ENCODE data around the gene TMEM156. TPM values are rescaled to one million over a fixed set of nuclear protein-coding genes. Genes with fewer than 3 reads are reported as not detected.

Gene TMEM156
- total and polyA plus RNA-seq, 2 donors (not counting 1 experiment from before 2014, with no cell fraction given): 0.06 to 0.17 TPM

- H3K9ac ChIP-seq (ENCODE audit: insufficient read depth, low read length): no peak overlapping the region
- no peak for TF ChIP-seq EZH2 (IDR thresholded peaks at IDR 0.05; ENCODE audit: low read length, missing control alignments)
- TF ChIP-seq, protein P1, sequence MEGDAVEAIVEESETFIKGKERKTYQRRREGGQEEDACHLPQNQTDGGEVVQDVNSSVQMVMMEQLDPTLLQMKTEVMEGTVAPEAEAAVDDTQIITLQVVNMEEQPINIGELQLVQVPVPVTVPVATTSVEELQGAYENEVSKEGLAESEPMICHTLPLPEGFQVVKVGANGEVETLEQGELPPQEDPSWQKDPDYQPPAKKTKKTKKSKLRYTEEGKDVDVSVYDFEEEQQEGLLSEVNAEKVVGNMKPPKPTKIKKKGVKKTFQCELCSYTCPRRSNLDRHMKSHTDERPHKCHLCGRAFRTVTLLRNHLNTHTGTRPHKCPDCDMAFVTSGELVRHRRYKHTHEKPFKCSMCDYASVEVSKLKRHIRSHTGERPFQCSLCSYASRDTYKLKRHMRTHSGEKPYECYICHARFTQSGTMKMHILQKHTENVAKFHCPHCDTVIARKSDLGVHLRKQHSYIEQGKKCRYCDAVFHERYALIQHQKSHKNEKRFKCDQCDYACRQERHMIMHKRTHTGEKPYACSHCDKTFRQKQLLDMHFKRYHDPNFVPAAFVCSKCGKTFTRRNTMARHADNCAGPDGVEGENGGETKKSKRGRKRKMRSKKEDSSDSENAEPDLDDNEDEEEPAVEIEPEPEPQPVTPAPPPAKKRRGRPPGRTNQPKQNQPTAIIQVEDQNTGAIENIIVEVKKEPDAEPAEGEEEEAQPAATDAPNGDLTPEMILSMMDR (conservative IDR thresholded peaks at IDR 0.05 in 1 of 2, IDR thresholded peaks at IDR 0.05 in 1 of 2; ENCODE audit: low read depth in 1 of 2, low read length in 2 of 2): no peak
- H4K20me1 ChIP-seq (ENCODE audit: control insufficient read depth, extremely low read depth, insufficient read depth, low read length): no peaks in the 10 kb centered on the region
- no peak overlapping the region for H3K4me2 ChIP-seq (ENCODE audit: extremely low read depth, insufficient read depth, low read length)
- DNase-seq (ENCODE audit: low read depth in 2 of 2): no peak
- no peaks in the 10 kb centered on the region for H3K9me3 ChIP-seq (ENCODE audit: control insufficient read depth, insufficient read depth, low read depth, low read length)
- no peak overlapping the region for H2AFZ ChIP-seq (ENCODE audit: low read length)
- H3K79me2 ChIP-seq (ENCODE audit: control insufficient read depth, insufficient read depth, low read length): no peaks in the 10 kb centered on the region
- no peaks in the 10 kb centered on the region for H3K36me3 ChIP-seq (ENCODE audit: control insufficient read depth, insufficient read depth, low read length)
- no peak overlapping the region for H3K4me3 ChIP-seq (replicated peaks in 1 of 4; ENCODE audit: control extremely low read depth in 1 of 4, insufficient read depth in 1 of 4, low read depth in 3 of 4, low read length in 4 of 4)
- no peaks in the 10 kb centered on the region for H3K27me3 ChIP-seq (ENCODE audit: control insufficient read depth, insufficient read depth, low read length)
- no peak overlapping the region for H3K27ac ChIP-seq (ENCODE audit: insufficient read depth, low read length)
- H3K4me1 ChIP-seq (ENCODE audit: control insufficient read depth, extremely low read depth, insufficient read depth, low read length): peaks cover 19% of the 10 kb centered on the region
These were observed 80.2 kb downstream of the TMEM156 start for GRCh38 chr4:38952017-38952416.

DNA sequence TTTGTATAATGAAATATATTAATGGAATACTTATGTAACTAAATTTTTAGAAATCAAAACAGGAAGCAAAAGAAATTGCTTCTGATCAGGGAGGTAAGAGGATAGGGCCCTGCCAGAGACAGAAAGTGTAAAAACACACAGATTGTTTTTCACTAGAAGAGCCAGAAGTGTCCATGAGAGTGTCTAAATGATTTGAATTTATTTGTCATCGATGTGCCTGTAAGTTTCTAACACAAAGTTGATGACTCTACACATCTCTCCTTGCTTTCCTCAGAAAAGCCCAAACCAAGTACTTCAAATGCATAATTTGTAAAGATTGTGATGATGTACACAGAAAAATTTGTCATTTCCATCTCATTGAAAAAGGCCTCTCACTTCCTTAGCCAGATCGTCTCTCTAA lies 80.6 kb downstream of the TMEM156 start:
- peaks cover 19% of the 10 kb centered on the region for H3K4me1 ChIP-seq (ENCODE audit: control insufficient read depth, extremely low read depth, insufficient read depth, low read length)
- H3K4me2 ChIP-seq (ENCODE audit: extremely low read depth, insufficient read depth, low read length): no peak overlapping the region
- no peaks in the 10 kb centered on the region for H3K27me3 ChIP-seq (ENCODE audit: control insufficient read depth, insufficient read depth, low read length)
- no peaks in the 10 kb centered on the region for H4K20me1 ChIP-seq (ENCODE audit: control insufficient read depth, extremely low read depth, insufficient read depth, low read length)
- no peak overlapping the region for H2AFZ ChIP-seq (ENCODE audit: low read length)
- no peak for DNase-seq (ENCODE audit: low read depth in 2 of 2)
- H3K36me3 ChIP-seq (ENCODE audit: control insufficient read depth, insufficient read depth, low read length): no peaks in the 10 kb centered on the region
- H3K4me3 ChIP-seq (replicated peaks in 1 of 4; ENCODE audit: control extremely low read depth in 1 of 4, insufficient read depth in 1 of 4, low read depth in 3 of 4, low read length in 4 of 4): no peak overlapping the region
- H3K79me2 ChIP-seq (ENCODE audit: control insufficient read depth, insufficient read depth, low read length): no peaks in the 10 kb centered on the region
- no peak overlapping the region for H3K27ac ChIP-seq (ENCODE audit: insufficient read depth, low read length)
- no peaks in the 10 kb centered on the region for H3K9me3 ChIP-seq (ENCODE audit: control insufficient read depth, insufficient read depth, low read depth, low read length)
- H3K9ac ChIP-seq (ENCODE audit: insufficient read depth, low read length): no peak overlapping the region
- TF ChIP-seq, protein P1 (conservative IDR thresholded peaks at IDR 0.05 in 1 of 2, IDR thresholded peaks at IDR 0.05 in 1 of 2; ENCODE audit: low read depth in 1 of 2, low read length in 2 of 2): no peak
- TF ChIP-seq EZH2 (IDR thresholded peaks at IDR 0.05; ENCODE audit: low read length, missing control alignments): no peak

GRCh38 chr4:38950734-38951133 lies 81.5 kb downstream of the TMEM156 start:
- Histone ChIP-seq H3K27me3 (ENCODE audit: control insufficient read depth, insufficient read depth, low read length) (no peaks in the 10 kb centered on the region), H3K27ac (ENCODE audit: insufficient read depth, low read length) (no peak overlapping the region), H2AFZ (ENCODE audit: low read length) (no peak overlapping the region), H3K4me3 (replicated peaks in 1 of 4; ENCODE audit: control extremely low read depth in 1 of 4, insufficient read depth in 1 of 4, low read depth in 3 of 4, low read length in 4 of 4) (no peak overlapping the region), H3K79me2 (ENCODE audit: control insufficient read depth, insufficient read depth, low read length) (no peaks in the 10 kb centered on the region), H3K9ac (ENCODE audit: insufficient read depth, low read length) (no peak overlapping the region), H4K20me1 (ENCODE audit: control insufficient read depth, extremely low read depth, insufficient read depth, low read length) (no peaks in the 10 kb centered on the region), H3K4me2 (ENCODE audit: extremely low read depth, insufficient read depth, low read length) (no peak overlapping the region), H3K36me3 (ENCODE audit: control insufficient read depth, insufficient read depth, low read length) (no peaks in the 10 kb centered on the region), H3K9me3 (ENCODE audit: control insufficient read depth, insufficient read depth, low read depth, low read length) (no peaks in the 10 kb centered on the region), H3K4me1 (ENCODE audit: control insufficient read depth, extremely low read depth, insufficient read depth, low read length) (peaks cover 19% of the 10 kb centered on the region)
- TF ChIP-seq, protein P1 (conservative IDR thresholded peaks at IDR 0.05 in 1 of 2, IDR thresholded peaks at IDR 0.05 in 1 of 2; ENCODE audit: low read depth in 1 of 2, low read length in 2 of 2): no peak
- no peak for TF ChIP-seq EZH2 (IDR thresholded peaks at IDR 0.05; ENCODE audit: low read length, missing control alignments)
- DNase-seq (ENCODE audit: low read depth in 2 of 2): peak in 1 of 2 donors; percentile 73

All from fibroblast of lung (primary cell).